GM15510 (cell line): ENCODE results near the gene RIMS1.

Experiments
- POLR2A ChIP-seq: IDR thresholded peaks from 3 replicates; pipeline ENCODE4 v1.6.1; 2011; ENCODE audit warnings: borderline replicate concordance; ENCODE audit not compliant: insufficient read length; ENCODE audit errors: extremely low read depth

RIMS1 gene

GRCh38 chr6:72296375-72296774, 410.0 kb downstream of the RIMS1 start:
- no peak for TF ChIP-seq POLR2A

GRCh38 chr6:72305971-72306370, 419.6 kb downstream of the RIMS1 start:
- TF ChIP-seq POLR2A, result no peak

- TF ChIP-seq POLR2A, result no peak
Measured at GRCh38 chr6:72316675-72317380, 430.5 kb downstream of the RIMS1 start.

- TF ChIP-seq POLR2A, result no peak
Measured at GRCh38 chr6:72321788-72322187, 435.4 kb downstream of the RIMS1 start.

- no peak for TF ChIP-seq POLR2A
Measured at GRCh38 chr6:72322771-72323170, 436.4 kb downstream of the RIMS1 start.

- no peak for TF ChIP-seq POLR2A
Measured at GRCh38 chr6:72324591-72324990, 438.2 kb downstream of the RIMS1 start.

- TF ChIP-seq POLR2A, result no peak
Measured at GRCh38 chr6:72328775-72329174, 442.4 kb downstream of the RIMS1 start.

- TF ChIP-seq POLR2A, result no peak
Measured at GRCh38 chr6:72348926-72349325, 462.6 kb downstream of the RIMS1 start.

- TF ChIP-seq POLR2A, result no peak
Measured at GRCh38 chr6:72350296-72350881, 464.0 kb downstream of the RIMS1 start.

GRCh38 chr6:72363844-72364740, 477.7 kb downstream of the RIMS1 start:
- no peak for TF ChIP-seq POLR2A

- no peak for TF ChIP-seq POLR2A
Measured at GRCh38 chr6:72365773-72366172, 479.4 kb downstream of the RIMS1 start.

- no peak for TF ChIP-seq POLR2A
Measured at GRCh38 chr6:72367439-72367838, 481.1 kb downstream of the RIMS1 start.

GRCh38 chr6:72371473-72371872, 485.1 kb downstream of the RIMS1 start:
- no peak for TF ChIP-seq POLR2A

GRCh38 chr6:72374172-72374571, 487.8 kb downstream of the RIMS1 start:
- TF ChIP-seq POLR2A, result no peak

- TF ChIP-seq POLR2A, result no peak
Measured at GRCh38 chr6:72374857-72375256, 488.5 kb downstream of the RIMS1 start.

- no peak for TF ChIP-seq POLR2A
Measured at GRCh38 chr6:72376736-72377135, 490.4 kb downstream of the RIMS1 start.

- no peak for TF ChIP-seq POLR2A
Measured at GRCh38 chr6:72381076-72381475, 494.7 kb downstream of the RIMS1 start.
